ENCODE data around the gene SERGEF. TPM values are rescaled to one million over a fixed set of nuclear protein-coding genes. Genes with fewer than 3 reads are reported as not detected.

SERGEF gene
- total RNA-seq, 1 experiment from 2014 or later = 28.7 TPM

DNA sequence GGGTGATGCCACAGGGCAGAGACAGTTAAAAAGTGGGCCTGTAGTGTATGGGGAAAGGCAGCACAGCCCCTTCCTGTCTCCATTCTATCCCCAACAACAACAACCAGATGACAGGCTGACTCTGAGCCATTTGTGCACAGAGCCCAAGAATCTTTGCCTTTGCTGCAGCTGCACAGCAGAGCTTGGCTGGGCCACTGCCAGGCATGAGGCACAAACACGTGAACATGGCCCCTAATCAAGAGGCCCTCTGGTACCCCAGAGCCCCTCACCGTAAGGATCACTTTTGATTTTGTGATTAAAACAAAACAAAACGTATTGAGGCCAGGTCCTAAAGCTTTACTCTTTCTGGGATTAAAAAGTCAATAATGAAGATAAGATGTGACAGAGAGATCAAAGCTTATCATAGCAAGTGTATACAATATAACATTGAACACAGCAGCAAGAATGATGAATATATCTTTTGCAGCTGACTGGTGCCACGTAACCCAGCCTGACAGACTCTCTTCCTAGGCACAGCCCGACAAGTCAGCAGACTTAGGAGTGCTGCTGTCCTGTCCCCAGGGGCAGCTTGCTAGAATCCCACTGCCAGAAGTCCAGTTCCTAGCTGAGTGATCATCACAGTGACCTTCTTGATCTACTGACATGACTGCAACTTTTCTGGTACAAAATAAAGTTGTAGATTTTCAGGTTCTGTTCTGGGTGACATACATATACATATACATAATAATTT is 117.8 kb downstream of the SERGEF start:
- Histone ChIP-seq H3K79me2 (ENCODE audit: low read depth) (no peaks in the 10 kb centered on the region), H3K4me1 (replicated peaks; ENCODE audit: insufficient read depth) (no peaks in the 10 kb centered on the region), H2AFZ (no peak overlapping the region), H3K4me3 (no peak overlapping the region), H3K36me3 (ENCODE audit: low read depth) (no peaks in the 10 kb centered on the region), H3F3A (ENCODE audit: insufficient read depth, low read depth) (no peaks in the 10 kb centered on the region), H3K9me2 (ENCODE audit: insufficient read depth) (no peaks in the 10 kb centered on the region), H4K20me1 (ENCODE audit: insufficient read depth) (0 out of 2 replicates have a peak, but pooled peaks cover 5% of the 10 kb centered on the region), H3K27ac (no peak overlapping the region), H3K9me3 (ENCODE audit: insufficient read depth, low read depth) (no peaks in the 10 kb centered on the region), H3K4me2 (no peak overlapping the region), H3K27me3 (ENCODE audit: insufficient read depth, low read depth) (no peaks in the 10 kb centered on the region)
- intact Hi-C loops (cut with micrococcal nuclease; ENCODE audit: unreplicated experiment) = no loop called here
- ChIA-PET POLR2A (ENCODE audit: unreplicated experiment) (no interaction called here), CTCF (no interaction called here)
- no peak for DNase-seq
- no peak for TF ChIP-seq EZH2 (IDR thresholded peaks at IDR 0.05; ENCODE audit: low read depth)
- TF ChIP-seq, protein P1, sequence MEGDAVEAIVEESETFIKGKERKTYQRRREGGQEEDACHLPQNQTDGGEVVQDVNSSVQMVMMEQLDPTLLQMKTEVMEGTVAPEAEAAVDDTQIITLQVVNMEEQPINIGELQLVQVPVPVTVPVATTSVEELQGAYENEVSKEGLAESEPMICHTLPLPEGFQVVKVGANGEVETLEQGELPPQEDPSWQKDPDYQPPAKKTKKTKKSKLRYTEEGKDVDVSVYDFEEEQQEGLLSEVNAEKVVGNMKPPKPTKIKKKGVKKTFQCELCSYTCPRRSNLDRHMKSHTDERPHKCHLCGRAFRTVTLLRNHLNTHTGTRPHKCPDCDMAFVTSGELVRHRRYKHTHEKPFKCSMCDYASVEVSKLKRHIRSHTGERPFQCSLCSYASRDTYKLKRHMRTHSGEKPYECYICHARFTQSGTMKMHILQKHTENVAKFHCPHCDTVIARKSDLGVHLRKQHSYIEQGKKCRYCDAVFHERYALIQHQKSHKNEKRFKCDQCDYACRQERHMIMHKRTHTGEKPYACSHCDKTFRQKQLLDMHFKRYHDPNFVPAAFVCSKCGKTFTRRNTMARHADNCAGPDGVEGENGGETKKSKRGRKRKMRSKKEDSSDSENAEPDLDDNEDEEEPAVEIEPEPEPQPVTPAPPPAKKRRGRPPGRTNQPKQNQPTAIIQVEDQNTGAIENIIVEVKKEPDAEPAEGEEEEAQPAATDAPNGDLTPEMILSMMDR (conservative IDR thresholded peaks at IDR 0.05) = no peak
- no TSS peak for BruUV-seq (replicated peaks)

DNA sequence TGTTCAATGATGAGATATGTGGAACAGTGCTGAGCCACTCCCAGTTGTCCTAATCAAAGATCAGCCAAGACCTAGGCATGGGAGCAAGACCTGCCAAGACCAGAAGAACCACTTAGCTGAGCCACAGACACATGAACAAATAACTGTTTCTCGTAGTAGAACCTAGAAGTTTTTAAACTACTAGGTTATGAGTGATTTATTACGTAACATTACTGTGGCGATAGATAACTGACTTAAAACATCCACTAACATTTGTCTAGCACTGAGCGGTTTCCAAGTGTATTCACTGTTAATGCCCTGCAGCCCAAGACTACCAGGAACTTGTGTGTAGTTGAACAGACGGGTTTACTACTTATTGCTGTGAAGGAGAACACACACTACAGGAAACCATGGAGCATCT is 120.4 kb downstream of the SERGEF start:
- Histone ChIP-seq H3K27me3 (ENCODE audit: insufficient read depth, low read depth) (no peaks in the 10 kb centered on the region), H3K36me3 (ENCODE audit: low read depth) (no peaks in the 10 kb centered on the region), H2AFZ (no peak overlapping the region), H3K9me3 (ENCODE audit: insufficient read depth, low read depth) (no peaks in the 10 kb centered on the region), H3K27ac (no peak overlapping the region), H3K4me1 (replicated peaks; ENCODE audit: insufficient read depth) (no peaks in the 10 kb centered on the region), H3K79me2 (ENCODE audit: low read depth) (no peaks in the 10 kb centered on the region), H3K9me2 (ENCODE audit: insufficient read depth) (no peaks in the 10 kb centered on the region), H3K4me2 (no peak overlapping the region), H3F3A (ENCODE audit: insufficient read depth, low read depth) (no peaks in the 10 kb centered on the region), H3K4me3 (no peak overlapping the region), H4K20me1 (ENCODE audit: insufficient read depth) (no peaks in the 10 kb centered on the region)
- BruUV-seq (replicated peaks) = no TSS peak
- ChIA-PET CTCF (no interaction called here), POLR2A (ENCODE audit: unreplicated experiment) (no interaction called here)
- intact Hi-C loops (cut with micrococcal nuclease; ENCODE audit: unreplicated experiment) = no loop called here
- DNase-seq = no peak
- TF ChIP-seq, protein P1 (conservative IDR thresholded peaks at IDR 0.05) = no peak
- no peak for TF ChIP-seq EZH2 (IDR thresholded peaks at IDR 0.05; ENCODE audit: low read depth)

DNA sequence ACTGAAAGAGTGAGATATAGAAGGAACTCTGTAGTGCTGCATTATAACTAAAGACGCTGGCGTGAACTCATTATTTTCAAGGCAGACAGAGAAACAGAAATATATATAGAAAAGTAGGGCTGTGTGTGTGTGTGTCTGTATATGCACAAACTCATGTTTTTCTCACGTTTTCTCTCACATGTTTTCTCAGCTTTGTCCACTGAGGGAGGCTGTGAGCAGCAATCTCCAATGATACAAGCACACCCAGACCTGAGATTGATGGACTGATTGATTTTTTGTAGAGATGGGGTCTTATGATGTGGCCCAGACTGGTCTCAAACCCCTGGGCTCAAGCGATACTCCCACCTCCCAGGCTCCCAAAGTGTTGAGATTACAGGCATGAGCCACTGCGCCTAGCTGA is 122.5 kb downstream of the SERGEF start:
- Histone ChIP-seq H3K36me3 (ENCODE audit: low read depth) (no peaks in the 10 kb centered on the region), H3K27me3 (ENCODE audit: insufficient read depth, low read depth) (no peaks in the 10 kb centered on the region), H4K20me1 (ENCODE audit: insufficient read depth) (no peaks in the 10 kb centered on the region), H3K4me1 (replicated peaks; ENCODE audit: insufficient read depth) (no peaks in the 10 kb centered on the region), H3K79me2 (ENCODE audit: low read depth) (no peaks in the 10 kb centered on the region), H3K4me2 (no peak overlapping the region), H3K27ac (no peak overlapping the region), H3F3A (ENCODE audit: insufficient read depth, low read depth) (no peaks in the 10 kb centered on the region), H3K9me2 (ENCODE audit: insufficient read depth) (no peaks in the 10 kb centered on the region), H3K9me3 (ENCODE audit: insufficient read depth, low read depth) (no peaks in the 10 kb centered on the region), H3K4me3 (no peak overlapping the region), H2AFZ (no peak overlapping the region)
- ChIA-PET POLR2A (ENCODE audit: unreplicated experiment) (no interaction called here), CTCF (no interaction called here)
- no TSS peak for BruUV-seq (replicated peaks)
- no peak for DNase-seq
- TF ChIP-seq, protein P1 (conservative IDR thresholded peaks at IDR 0.05) = no peak; the same call in 1 of the 2 replicates
- no peak for TF ChIP-seq EZH2 (IDR thresholded peaks at IDR 0.05; ENCODE audit: low read depth)
- intact Hi-C loops (cut with micrococcal nuclease; ENCODE audit: unreplicated experiment) = no loop called here

Measured in PC-9 (cell line).